Astrocyte of the spinal cord (primary cell): Measurements from ENCODE around the gene RCBTB2.
A peak's percentile ranks its signal among the peaks of the same experiment; 100 is the strongest.

Experiments used
- DNase-seq: peaks from one replicate; pipeline ENCODE4 v3.0.0; 2011; ENCODE audit warnings: low read depth, low spot score
- H3K4me3 ChIP-seq: 2 replicates; pipeline ENCODE4 v1.5.1; 2011; ENCODE audit warnings: low read depth, mild to moderate bottlenecking, low read length, moderate library complexity
- CTCF ChIP-seq: IDR thresholded peaks from 2 replicates; pipeline ENCODE4 v1.5.1; 2012; ENCODE audit warnings: low read depth, mild to moderate bottlenecking, low read length, inconsistent platforms
- in situ Hi-C: cut with HindIII; loops from 2 replicates; pipeline ENCODE4 v1.10.0; 2017; ENCODE audit warnings: low sequenced_read_pairs

RCBTB2 gene

GRCh38 chr13:48487968-48488367, 44.9 kb downstream of the RCBTB2 start:
- no peak for TF ChIP-seq CTCF
- in situ Hi-C loops: no loop called here
- no peak overlapping the region for H3K4me3 ChIP-seq
- DNase-seq: no peak

- DNase-seq: no peak
- no peak overlapping the region for H3K4me3 ChIP-seq
- in situ Hi-C loops: no loop called here
- TF ChIP-seq CTCF: no peak
Measured at GRCh38 chr13:48486836-48487235, 46.0 kb downstream of the RCBTB2 start.

- DNase-seq: no peak
- H3K4me3 ChIP-seq: no peak overlapping the region
- in situ Hi-C loops: no loop called here
- no peak for TF ChIP-seq CTCF
Measured at GRCh38 chr13:48486362-48486761, 46.5 kb downstream of the RCBTB2 start.

GRCh38 chr13:48485432-48485831, 47.4 kb downstream of the RCBTB2 start:
- no peak overlapping the region for H3K4me3 ChIP-seq
- DNase-seq: no peak
- no peak for TF ChIP-seq CTCF
- in situ Hi-C loops: no loop called here

- no peak for DNase-seq
- no peak for TF ChIP-seq CTCF
- H3K4me3 ChIP-seq: no peak overlapping the region
- in situ Hi-C loops: no loop called here
Measured at GRCh38 chr13:48483575-48483974, 49.3 kb downstream of the RCBTB2 start.

GRCh38 chr13:48478391-48478790, 54.5 kb downstream of the RCBTB2 start:
- DNase-seq: peak; percentile 60
- in situ Hi-C loops: no loop called here
- H3K4me3 ChIP-seq: no peak overlapping the region
- no peak for TF ChIP-seq CTCF
